ENCODE results near the gene RRAGD.

DNA sequence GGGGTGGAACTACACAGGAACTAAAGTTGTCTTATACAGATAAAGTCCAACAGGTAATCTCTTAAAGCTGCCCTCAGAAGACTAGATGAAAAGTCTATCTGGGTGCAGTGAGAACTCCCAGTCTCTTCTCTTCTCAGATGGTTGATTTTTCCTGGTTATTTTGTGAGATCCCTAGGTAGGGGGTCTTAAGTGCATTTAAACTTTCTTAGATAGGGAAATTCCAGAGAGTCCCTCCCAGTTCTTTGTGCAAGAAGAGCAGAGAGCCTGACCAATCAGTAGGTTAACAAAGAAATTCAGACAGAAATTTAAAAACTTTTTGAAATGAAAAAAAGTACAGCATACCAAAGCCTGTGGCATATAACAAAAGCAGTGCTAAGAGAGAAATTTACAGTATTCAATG is 95.0 kb downstream of the RRAGD start:
- TF ChIP-seq, protein P1, sequence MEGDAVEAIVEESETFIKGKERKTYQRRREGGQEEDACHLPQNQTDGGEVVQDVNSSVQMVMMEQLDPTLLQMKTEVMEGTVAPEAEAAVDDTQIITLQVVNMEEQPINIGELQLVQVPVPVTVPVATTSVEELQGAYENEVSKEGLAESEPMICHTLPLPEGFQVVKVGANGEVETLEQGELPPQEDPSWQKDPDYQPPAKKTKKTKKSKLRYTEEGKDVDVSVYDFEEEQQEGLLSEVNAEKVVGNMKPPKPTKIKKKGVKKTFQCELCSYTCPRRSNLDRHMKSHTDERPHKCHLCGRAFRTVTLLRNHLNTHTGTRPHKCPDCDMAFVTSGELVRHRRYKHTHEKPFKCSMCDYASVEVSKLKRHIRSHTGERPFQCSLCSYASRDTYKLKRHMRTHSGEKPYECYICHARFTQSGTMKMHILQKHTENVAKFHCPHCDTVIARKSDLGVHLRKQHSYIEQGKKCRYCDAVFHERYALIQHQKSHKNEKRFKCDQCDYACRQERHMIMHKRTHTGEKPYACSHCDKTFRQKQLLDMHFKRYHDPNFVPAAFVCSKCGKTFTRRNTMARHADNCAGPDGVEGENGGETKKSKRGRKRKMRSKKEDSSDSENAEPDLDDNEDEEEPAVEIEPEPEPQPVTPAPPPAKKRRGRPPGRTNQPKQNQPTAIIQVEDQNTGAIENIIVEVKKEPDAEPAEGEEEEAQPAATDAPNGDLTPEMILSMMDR (IDR thresholded peaks at IDR 0.05), result no peak
- no peak for TF ChIP-seq POLR2A (IDR thresholded peaks at IDR 0.05)
- no peak for TF ChIP-seq POLR2AphosphoS5 (IDR thresholded peaks at IDR 0.05)

Data from prostate gland (tissue), 2 donors.